Inflammatory macrophage treated with lipopolysaccharide for 4 hours (primary cell): Measurements from ENCODE around the gene SZT2.

Experiments used
- DNase-seq: peaks from one replicate; pipeline ENCODE4 v3.0.0-alpha.2; 2020

The SZT2 gene

GRCh38 chr1:43503534-43503933 lies 113.8 kb downstream of the SZT2 start:
- DNase-seq: no peak
